NK-92 (cell line): Measurements from ENCODE around the gene AQP10.
"Not testable (repeated sequence)": the region's sequence is repeated elsewhere in the genome, so short reads cannot be mapped to it uniquely, and the experiment has no call there.

Experiments
- DNase-seq: peaks from one replicate; lab custom pipeline; 2025; ENCODE audit not compliant: unreplicated experiment; lab: John Stamatoyannopoulos, UW

The AQP10 gene

DNA sequence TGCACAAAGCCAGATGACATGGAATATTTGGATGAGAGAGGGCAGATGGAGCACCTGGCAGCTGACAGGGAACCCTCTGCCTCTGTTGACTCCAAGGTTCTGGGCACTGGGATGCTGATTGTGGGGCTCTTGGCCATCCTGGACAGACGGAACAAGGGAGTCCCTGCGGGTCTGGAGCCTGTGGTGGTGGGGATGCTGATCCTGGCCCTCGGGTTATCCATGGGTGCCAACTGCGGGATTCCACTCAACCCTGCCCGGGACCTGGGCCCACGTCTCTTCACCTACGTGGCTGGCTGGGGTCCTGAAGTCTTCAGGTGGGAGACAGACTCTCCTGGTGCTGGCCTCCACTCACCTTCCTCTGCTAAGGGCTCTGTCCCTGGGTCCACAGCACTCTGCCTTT, 2.6 kb downstream of the AQP10 start:
- DNase-seq, result no peak

DNA sequence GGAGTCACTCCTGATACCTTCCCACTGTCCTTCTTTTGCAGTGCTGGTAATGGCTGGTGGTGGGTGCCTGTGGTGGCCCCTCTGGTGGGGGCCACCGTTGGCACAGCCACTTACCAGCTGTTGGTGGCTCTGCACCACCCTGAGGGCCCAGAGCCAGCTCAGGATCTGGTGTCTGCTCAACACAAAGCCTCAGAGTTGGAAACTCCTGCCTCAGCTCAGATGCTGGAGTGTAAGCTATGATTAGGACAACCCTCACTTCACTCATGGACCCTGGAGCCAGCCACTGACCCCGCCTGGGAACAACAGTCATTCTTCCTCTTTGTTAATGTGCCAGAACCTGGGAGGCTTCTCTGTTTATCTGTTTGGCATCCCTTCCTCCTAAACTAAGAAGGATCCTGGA, 3.3 kb downstream of the AQP10 start:
- no peak for DNase-seq

DNA sequence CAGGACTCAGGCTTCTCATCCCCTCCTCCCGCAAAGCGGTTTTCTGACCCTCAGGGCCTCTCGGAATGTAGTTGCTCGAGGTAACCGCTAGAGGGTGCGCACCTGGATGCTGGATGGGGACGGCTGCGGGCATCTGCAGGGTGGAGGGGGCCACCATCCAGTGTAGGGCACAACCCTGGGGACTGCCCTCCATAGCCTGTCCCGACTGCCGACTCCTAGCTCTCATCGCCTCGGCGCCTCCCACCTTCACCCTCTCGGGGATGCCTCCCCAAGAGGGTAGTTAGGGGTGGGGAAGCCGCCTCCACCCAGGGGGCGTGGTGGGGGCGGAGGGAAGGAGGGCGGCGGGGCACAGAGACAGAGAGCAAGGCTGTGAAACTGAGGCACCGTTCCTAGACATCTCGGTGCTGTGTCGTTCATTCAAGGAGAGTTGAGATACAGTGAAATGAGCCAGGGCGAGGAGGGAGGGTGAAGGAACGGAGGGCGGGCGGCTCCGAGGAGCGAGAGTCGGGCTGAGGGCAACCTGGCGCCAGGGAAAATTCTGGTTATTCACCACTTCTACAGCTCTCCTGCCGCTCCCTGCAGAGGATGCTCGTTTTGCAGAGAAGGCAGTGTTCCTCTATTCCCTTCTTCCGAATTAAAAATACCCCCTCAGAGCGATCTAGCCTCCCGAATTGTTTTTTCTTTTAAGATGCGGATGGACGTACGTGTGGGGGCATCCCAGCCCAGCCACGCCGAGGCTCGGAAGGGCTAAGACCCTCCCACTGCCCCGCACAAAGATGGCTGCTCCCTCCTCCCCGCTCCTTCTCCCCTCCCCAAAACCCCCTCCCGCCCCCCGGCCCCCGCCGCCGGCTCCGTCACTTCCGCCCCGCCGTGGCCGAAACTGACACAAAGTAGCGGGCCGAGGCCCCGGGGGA, 4.0 kb downstream of the AQP10 start, which contains the start of gene ATP8B2:
Gene ATP8B2, plus strand, starts transcription at position 857 of the 914 bp plus-strand sequence. CDS start 2,617 bp downstream, outside the sequence.
- DNase-seq, result peak; percentile 26

DNA sequence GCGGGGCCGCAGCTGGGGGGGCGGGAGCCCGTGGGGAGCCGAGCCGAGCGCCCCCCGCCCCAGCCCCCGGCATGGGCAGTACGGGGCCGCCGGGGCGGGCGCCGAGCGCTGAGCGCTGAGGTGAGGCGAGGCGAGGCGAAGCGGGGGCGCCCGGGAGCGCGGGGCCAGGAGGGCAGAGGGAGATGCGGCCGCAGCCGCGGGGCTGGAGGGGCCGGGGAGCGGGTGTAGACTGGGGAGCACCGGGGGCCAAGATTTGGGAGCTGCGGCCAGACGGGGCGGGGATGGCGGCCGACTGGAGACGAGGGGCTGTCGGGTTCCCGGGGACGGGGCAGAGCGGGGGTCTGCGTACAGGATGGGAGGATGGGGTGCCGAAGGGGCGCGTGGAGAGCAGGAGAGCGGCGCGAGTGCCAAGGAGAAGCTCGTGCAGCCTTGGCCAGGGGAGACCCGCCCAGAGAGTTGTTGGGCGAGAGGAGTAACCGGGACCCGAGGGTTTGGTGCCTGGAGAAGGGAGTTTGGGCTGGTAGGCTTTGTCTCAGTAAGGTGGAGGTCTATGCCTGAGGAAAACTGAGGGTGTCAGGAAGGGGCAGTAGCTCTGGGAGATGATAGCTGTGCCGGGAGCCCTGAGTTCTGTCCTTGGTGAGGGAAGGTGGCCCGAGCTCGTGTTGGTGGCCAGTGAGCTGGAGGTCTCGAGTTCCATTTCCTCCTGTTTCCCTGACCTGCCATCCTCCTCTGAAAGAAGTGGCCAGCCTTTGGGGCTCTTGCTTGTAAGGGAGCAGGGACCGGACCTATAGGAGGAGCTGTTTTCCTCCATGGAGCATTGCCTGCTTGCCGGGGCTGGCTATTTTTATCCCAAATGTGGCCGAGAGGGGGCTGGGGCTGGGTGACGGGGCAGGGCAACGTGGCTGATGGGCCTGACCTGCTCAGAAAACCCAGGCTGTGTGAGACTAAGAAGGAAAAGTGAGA, 5.0 kb downstream of the AQP10 start:
- no peak for DNase-seq

DNA sequence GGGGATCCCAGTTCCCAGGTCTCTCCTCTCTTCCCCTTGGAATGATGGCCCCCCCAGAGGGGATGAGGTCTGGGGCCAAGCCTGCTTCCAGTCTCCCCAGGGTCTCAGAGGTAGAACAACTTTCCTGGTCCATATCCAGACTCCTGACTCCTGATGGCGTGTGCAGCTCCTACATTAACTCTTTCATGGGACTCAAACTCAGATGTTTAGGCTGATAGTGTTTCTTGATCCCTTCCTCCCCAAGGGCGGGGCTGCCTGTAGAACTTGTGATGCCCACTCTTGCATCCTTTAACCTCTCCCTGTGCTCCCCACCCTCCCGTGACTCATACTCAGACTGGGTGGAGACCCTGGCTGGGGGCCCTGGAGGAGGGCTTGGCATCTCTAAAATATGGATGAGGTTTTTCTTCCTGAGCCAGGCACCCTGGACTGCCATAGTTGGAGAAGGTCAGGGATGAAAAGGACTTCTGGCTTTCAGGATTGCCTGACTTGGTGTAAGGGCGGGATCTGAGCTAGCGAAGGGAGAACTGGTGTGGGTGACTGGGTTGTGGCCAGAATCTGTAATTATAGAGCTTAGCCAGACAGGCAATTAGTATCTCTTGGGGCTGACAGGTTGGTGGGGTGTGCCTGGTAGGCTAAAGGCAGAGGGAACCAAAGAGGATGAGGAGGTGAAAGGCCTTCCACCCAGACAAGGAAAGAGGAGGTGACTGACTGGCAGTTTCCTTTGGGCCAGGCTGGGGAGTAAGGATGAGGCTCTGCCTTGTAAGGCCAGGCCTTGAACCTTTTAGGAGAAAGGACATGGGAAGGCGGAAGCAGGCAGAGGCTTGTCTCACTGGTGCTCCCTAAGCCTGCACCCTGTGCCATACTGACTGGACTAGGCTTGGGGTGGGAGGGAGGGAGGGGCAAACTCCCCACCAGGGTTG, 5.9 kb downstream of the AQP10 start:
- DNase-seq, result no peak

DNA sequence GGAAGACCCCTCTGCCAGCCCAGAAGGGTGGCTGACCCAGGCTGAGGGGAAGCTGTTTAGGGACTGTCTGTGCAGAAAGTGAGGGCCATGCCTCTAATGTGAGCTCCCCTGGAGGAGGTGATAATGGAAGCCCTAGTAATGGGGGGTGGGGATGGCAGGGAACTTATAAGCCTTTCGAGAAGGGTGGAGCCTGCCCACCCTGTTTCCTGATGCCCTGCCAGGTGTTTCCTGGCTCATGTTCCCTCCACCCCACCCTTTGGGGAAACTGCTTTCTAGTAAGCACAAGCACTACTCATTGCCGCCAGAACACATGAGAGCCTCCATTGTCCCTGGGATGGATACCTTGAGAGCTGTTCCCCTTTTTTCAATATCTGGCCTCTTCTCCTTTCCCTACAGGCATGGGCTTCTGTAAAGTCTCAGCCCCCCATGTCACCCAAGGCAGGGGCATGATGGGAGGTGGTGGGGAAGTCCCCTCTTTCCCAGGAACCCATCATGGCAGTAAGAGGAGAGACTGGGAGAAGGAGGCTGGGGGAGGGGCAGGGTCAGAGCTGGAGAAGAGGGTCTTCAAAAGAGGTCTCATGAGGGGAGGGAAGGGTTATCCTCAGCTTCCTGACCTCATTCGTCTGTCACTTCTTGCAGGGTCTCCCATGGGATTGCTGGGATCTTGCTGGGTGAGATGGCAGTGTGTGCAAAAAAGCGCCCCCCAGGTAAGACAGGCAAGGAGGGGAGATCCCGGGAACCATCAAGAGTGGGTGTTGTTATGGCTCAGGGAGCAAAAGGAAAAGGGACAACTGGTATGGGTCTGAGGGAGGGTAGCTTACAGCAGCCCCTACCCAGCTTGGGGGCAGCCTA, 6.8 kb downstream of the AQP10 start:
- no peak for DNase-seq

DNA sequence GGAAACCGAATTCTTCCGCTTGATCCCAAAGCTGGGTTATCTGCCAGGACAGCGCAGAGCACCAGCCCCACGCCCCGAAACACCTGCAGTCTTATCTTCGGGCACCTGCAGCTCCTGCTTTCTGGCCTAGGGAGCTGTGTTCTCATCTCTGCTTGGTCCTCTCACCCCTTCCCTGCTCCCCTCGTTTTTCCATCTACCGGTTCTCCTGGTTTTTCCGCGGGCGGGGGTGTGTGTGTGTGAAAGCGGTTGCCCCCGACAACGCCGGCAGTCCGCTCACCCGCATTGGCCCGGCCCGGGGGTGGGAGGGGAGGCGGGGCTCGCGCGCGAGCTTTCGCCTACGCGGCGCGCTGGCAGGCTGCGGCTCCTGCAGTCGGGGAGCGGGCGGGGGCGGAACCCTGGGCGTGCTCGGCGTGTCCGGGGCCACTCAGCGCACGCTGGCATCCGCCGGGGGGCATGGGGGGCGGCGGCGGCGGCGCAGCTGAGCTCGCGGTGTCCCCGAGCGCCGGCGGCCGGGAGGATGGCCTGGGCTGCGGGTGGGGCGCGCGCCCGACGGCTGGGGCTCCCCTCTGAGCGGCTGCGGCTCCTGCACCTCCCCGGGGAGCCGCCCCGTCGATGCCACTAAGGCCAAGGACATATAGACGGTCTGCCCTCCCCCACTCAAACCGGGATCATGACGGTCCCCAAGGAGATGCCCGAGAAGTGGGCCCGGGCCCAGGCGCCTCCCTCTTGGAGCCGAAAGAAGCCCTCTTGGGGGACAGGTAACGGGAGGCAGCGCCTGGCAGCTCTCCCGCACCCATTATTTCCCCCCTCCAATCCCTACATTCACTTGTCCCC, 7.6 kb downstream of the AQP10 start:
- no peak for DNase-seq

DNA sequence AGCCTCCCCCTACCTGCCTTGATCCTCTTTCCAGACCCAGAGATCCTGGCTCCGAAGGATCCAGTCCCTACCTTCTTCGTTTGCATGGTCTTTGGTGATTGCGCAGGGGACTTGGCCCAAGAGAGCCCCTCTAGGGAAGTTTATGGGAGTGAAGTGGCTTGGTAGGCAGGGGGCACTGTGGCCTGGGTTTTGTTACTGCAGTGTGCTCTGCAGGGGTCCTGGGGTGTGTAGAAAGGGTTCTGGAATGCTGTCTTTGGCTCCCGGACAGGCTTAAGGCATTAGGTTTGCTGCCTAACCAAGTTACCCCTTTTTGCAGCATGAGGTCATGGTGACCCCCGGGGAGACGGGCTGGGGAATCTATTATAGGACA, 8.2 kb downstream of the AQP10 start:
- no peak for DNase-seq

GRCh38 chr1:154329551-154330131, 8.7 kb downstream of the AQP10 start:
- DNase-seq, result no peak

DNA sequence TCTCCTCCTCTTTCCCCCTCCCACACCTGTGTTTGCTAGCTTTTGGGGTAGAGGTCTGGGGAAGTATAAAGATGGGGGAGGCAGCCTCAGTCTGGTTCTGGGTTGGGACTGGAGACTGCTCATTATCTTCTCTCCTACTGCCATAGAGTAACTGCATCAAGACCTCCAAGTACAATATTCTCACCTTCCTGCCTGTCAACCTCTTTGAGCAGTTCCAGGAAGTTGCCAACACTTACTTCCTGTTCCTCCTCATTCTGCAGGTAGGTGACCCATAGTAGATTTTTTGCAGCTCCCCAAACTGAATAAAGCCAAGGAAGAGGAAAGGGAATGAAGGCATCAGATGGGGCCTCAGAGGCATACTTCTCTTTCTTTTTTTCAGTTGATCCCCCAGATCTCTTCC, 9.8 kb downstream of the AQP10 start:
- DNase-seq, result no peak

DNA sequence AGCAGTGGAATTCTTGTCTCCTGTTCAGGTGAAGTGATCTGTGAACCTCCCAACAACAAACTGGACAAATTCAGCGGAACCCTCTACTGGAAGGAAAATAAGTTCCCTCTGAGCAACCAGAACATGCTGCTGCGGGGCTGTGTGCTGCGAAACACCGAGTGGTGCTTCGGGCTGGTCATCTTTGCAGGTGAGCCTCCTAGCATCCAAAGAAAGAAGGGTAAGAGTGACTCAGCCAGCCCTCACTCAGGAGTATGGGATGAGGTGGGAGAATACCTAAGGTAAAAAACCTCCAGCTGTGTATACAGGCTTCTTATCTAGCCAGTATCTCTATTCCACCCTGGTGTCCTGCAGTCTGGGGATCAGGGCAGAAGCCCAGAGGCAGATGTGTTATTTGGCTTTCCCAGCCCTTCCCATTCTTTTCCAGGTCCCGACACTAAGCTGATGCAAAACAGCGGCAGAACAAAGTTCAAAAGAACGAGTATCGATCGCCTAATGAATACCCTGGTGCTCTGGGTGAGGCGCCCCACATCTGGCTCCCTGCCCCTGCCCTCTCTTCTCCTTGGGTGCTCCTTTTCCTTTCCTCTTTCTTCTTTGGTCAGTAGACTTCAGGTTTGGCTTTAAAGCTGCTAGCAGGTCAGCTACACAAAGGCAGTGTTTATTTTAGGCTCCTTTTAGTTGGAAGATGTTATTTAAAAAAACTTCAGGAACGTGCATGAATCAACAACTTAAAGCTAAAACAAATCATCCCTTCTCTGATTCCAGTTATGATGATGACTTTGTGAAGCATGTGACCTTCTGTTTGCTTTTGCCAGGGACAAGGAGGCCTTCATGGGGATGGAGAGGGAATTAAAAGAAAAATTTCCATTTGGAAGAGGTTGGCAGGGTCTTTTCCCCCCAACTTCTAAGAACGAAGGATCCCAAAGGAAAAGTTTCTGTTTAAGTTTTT, 13.5 kb downstream of the AQP10 start:
- no peak for DNase-seq

DNA sequence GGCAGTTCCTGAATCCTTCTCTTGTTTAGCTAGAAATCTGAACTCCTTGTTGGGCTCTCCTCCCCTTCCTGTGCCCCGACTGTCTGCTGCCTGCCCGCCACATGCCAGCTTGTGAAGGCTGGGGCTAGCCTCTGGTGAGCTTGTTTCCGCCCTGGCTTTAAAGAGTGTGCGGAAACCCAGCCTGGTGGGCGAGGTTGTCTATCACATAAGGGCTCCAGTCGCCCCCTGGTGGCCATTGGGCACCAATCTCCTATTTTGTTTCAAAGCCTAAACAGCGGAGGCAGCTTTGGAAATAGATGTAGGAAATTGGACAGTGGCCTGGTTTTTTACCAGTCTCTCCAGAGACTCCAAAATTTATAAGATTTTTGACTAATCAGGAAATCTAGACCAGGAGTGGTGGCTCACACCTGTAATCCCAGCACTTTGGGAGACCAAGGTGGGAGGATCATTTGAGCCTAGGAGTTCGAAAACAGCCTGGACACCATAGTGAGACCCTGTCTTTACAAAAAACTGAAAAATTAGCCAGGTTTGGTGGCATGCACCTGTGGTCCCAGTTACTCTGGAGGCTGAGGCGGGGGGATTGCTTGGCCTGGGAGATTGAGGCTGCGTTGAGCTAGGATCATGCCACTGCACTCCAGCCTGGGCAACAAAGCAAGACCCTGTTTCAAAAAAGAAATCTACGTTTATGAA, 14.3 kb downstream of the AQP10 start:
- DNase-seq, result no peak

- DNase-seq, result no peak
These were observed 16.5 kb downstream of the AQP10 start for GRCh38 chr1:154337253-154337894.

DNA sequence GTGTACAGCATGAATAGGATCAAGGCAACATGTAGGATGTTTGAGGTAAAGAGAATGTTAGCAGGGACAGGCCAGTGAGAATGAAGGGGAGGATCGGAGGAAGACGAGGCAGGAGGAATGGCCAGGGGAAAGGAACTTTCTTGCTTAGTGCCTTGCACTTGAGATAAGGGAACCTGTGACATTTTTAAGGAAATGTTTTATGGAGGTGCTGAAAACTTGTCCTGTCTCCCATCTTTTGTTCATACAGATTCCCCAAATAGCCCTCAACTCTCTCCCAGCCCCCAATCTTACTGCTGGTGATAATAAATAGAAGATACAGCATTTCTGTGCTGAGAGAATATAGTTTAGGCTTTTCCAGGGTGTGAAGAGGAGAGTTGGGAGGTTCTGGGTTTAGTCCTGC, 18.0 kb downstream of the AQP10 start:
- DNase-seq, result no peak

- not testable (repeated sequence) for DNase-seq
These were observed 20.5 kb downstream of the AQP10 start for GRCh38 chr1:154341366-154341765.

GRCh38 chr1:154342132-154342531, 21.2 kb downstream of the AQP10 start:
- DNase-seq, result no peak
